A549 (cell line): ENCODE results near the gene KRAS. TPM values are rescaled to one million over a fixed set of nuclear protein-coding genes. Genes with fewer than 3 reads are reported as not detected.
A peak's percentile ranks its signal among the peaks of the same experiment; 100 is the strongest.

ENCODE experiments used
- ATAC-seq, 2 experiments: fragments of 200-7000 bp in 1 of 2; fragments of >200 bp in 1 of 2; cut with Nextera tagmentation in 1 of 2; cut with Tn5 transposase in 1 of 2; 3 replicates each; pipeline versions ENCODE4 v1.8.0 to v1.9.1; 2018 to 2020; ENCODE audit warnings: mild to moderate bottlenecking in 1 of 2, moderate library complexity in 1 of 2
- CTCF ChIA-PET: fragments of 300-600 bp; sonication (Branson Sonifier 250); formaldehyde crosslinking; extraction: SDS; loops from one replicate; lab custom pipeline; 2021; ENCODE audit warnings: antibody characterized with exemption, inconsistent platforms; lab: Yijun Ruan, JAX
- POLR2A ChIA-PET: fragments of 350-600 bp; formaldehyde crosslinking; extraction: SDS; loops from one replicate; lab custom pipeline; 2021; ENCODE audit warnings: antibody characterized with exemption, inconsistent platforms; lab: Yijun Ruan, JAX
- DNase-seq, 2 experiments: peaks; one replicate each; pipeline versions ENCODE4 v3.0.0 to v3.0.0-alpha.2; 2011 to 2016; ENCODE audit warnings: low read depth in 1 of 2, low spot score in 1 of 2
- FAIRE-seq: peaks from 2 replicates; lab custom pipeline; 2011; peaks lifted over from hg19 to GRCh38; lab: Jason Lieb, UNC
- H3K27ac ChIP-seq, 2 experiments: fragments of >200 bp; sonication (Bioruptor Twin); formaldehyde crosslinking; 3 replicates each; pipeline ENCODE4 v1.5.1; 2016 to 2017
- H3K4me1 ChIP-seq: fragments of >200 bp; sonication (Bioruptor Twin); formaldehyde crosslinking; 3 replicates; pipeline ENCODE4 v1.6.1; 2016
- H3K4me2 ChIP-seq: fragments of >200 bp; sonication (Bioruptor Twin); formaldehyde crosslinking; 3 replicates; pipeline ENCODE4 v1.6.1; 2016
- H3K4me3 ChIP-seq: fragments of >200 bp; sonication (Bioruptor Twin); formaldehyde crosslinking; 3 replicates; pipeline ENCODE4 v1.5.1; 2016
- H3K9me3 ChIP-seq: fragments of >200 bp; sonication (Bioruptor Twin); formaldehyde crosslinking; 3 replicates; pipeline ENCODE4 v1.6.1; 2016
- CEBPB ChIP-seq, 2 experiments: fragments of >200 bp in 1 of 2; sonication (Bioruptor Twin) in 1 of 2; formaldehyde crosslinking in 1 of 2; IDR thresholded peaks; 2 replicates each; pipeline ENCODE4 v1.6.1; 2012 to 2016
- CHD2 ChIP-seq: fragments of 150-350 bp; IDR thresholded peaks from 2 replicates; pipeline ENCODE4 v1.6.1; 2014; ENCODE audit warnings: low read length; ENCODE audit not compliant: partially characterized antibody
- EHF ChIP-seq: fragments of 250-450 bp; sonication (Bioruptor Pico); IDR thresholded peaks from 2 replicates; pipeline ENCODE4 v1.5.0; 2020; ENCODE audit warnings: mild to moderate bottlenecking
- EP300 ChIP-seq, 2 experiments: fragments of >200 bp; sonication (Bioruptor Twin); formaldehyde crosslinking; IDR thresholded peaks; 2 replicates in 1 of 2; 3 replicates in 1 of 2; pipeline ENCODE4 v1.6.1; 2016 to 2017
- GATA3 ChIP-seq: IDR thresholded peaks from 2 replicates; pipeline ENCODE4 v1.6.1; 2012; ENCODE audit warnings: borderline replicate concordance
- JUN ChIP-seq, 2 experiments: fragments of >200 bp; sonication (Bioruptor Twin); formaldehyde crosslinking; IDR thresholded peaks; 2 replicates in 1 of 2; 3 replicates in 1 of 2; pipeline ENCODE4 v1.6.1; 2016 to 2017
- MAZ ChIP-seq: fragments of 150-350 bp; IDR thresholded peaks from 2 replicates; pipeline ENCODE4 v1.6.1; 2014; ENCODE audit warnings: antibody characterized with exemption, low read depth, low read length, borderline replicate concordance
- PHF8 ChIP-seq: fragments of 200-600 bp; sonication (generic); IDR thresholded peaks from 2 replicates; pipeline ENCODE4 v1.6.1; 2016; ENCODE audit warnings: low read depth, mild to moderate bottlenecking, antibody characterized with exemption, moderate library complexity, borderline replicate concordance
- POLR2A ChIP-seq: IDR thresholded peaks from 2 replicates; pipeline ENCODE4 v1.6.1; 2012; ENCODE audit warnings: mild to moderate bottlenecking, low read length
- RAD21 ChIP-seq, 2 experiments: fragments of >200 bp in 1 of 2; sonication (Bioruptor Twin) in 1 of 2; formaldehyde crosslinking in 1 of 2; IDR thresholded peaks in 1 of 2; conservative IDR thresholded peaks in 1 of 2; 2 replicates in 1 of 2; 3 replicates in 1 of 2; pipeline ENCODE4 v1.6.1; 2012 to 2018; ENCODE audit warnings: inconsistent platforms in 1 of 2
- SMC3 ChIP-seq: fragments of >200 bp; sonication (Bioruptor Twin); formaldehyde crosslinking; IDR thresholded peaks from 3 replicates; pipeline ENCODE4 v1.6.1; 2018; ENCODE audit warnings: inconsistent platforms
- SREBF2 ChIP-seq: fragments of 450-650 bp; IDR thresholded peaks from 2 replicates; pipeline ENCODE4 v1.6.1; 2014; ENCODE audit warnings: mild to moderate bottlenecking, moderate library complexity
- ZC3H11A ChIP-seq: fragments of 450-650 bp; IDR thresholded peaks from 2 replicates; pipeline ENCODE4 v1.6.1; 2014; ENCODE audit warnings: antibody characterized with exemption, mild to moderate bottlenecking
- WGBS: methylation state at CpG from one replicate; pipeline ENCODE4 v1.1.6; 2017; ENCODE audit errors: missing lambda C conversion rate; 5-methylcytosine and 5-hydroxymethylcytosine counted together
- polyA minus RNA-seq: library from RNA; depleted of rRNA, polyadenylated mRNA; stranded (reverse); fragments of >200 nt; gene quantifications from 2 replicates; pipeline ENCODE4 v1.2.3, GENCODE V29; 2011; rRNA and poly(A)+ RNA removed
- polyA plus RNA-seq, 4 experiments: library from polyadenylated mRNA; depleted of rRNA in 3 of 4; stranded (reverse); fragments of >200 nt; fragmentation: RNase III in 1 of 4; extraction: RNeasy Plus Mini Kit Qiagen cat#74134 plus additional on column Dnase treatment in 1 of 4; gene quantifications; 2 replicates in 3 of 4; 3 replicates in 1 of 4; pipeline ENCODE4 v1.2.3, GENCODE V29; 2011 to 2017
- TF ChIP-seq, protein P1 (sequence below): IDR thresholded peaks from 2 replicates; pipeline ENCODE4 v1.6.1; 2012
- TF ChIP-seq, protein P2 (sequence below): fragments of >200 bp; sonication (Bioruptor Twin); formaldehyde crosslinking; IDR thresholded peaks from 3 replicates; pipeline ENCODE4 v1.6.1; 2016
- TF ChIP-seq, protein P3 (sequence below): IDR thresholded peaks from 2 replicates; pipeline ENCODE4 v1.6.1; 2012; ENCODE audit warnings: low read depth, borderline replicate concordance
- TF ChIP-seq, protein P4 (sequence below): fragments of 450-650 bp; IDR thresholded peaks from 2 replicates; pipeline ENCODE4 v1.6.1; 2014; ENCODE audit warnings: antibody characterized with exemption
- TF ChIP-seq, protein P5 (sequence below): fragments of >200 bp; sonication (Bioruptor Twin); formaldehyde crosslinking; IDR thresholded peaks from 3 replicates; pipeline ENCODE4 v1.5.1; 2016

KRAS gene
- 29.2 and 38.4 TPM in 2 replicates for polyA plus RNA-seq (2011; rRNA removed)
- polyA plus RNA-seq (2012; cell fraction: cytosol; rRNA removed) = 7.3 and 8.8 TPM in 2 replicates
- polyA plus RNA-seq (2012; cell fraction: nucleus; rRNA removed) = 3.2 and 6.5 TPM in 2 replicates
- 16.4 to 17.4 TPM (median 16.5 TPM) in 3 replicates for polyA plus RNA-seq (2017; fragmentation: RNase III; extraction: RNeasy Plus Mini Kit Qiagen cat#74134 plus additional on column Dnase treatment)
- 11.8 and 13.9 TPM in 2 replicates for polyA minus RNA-seq

DNA sequence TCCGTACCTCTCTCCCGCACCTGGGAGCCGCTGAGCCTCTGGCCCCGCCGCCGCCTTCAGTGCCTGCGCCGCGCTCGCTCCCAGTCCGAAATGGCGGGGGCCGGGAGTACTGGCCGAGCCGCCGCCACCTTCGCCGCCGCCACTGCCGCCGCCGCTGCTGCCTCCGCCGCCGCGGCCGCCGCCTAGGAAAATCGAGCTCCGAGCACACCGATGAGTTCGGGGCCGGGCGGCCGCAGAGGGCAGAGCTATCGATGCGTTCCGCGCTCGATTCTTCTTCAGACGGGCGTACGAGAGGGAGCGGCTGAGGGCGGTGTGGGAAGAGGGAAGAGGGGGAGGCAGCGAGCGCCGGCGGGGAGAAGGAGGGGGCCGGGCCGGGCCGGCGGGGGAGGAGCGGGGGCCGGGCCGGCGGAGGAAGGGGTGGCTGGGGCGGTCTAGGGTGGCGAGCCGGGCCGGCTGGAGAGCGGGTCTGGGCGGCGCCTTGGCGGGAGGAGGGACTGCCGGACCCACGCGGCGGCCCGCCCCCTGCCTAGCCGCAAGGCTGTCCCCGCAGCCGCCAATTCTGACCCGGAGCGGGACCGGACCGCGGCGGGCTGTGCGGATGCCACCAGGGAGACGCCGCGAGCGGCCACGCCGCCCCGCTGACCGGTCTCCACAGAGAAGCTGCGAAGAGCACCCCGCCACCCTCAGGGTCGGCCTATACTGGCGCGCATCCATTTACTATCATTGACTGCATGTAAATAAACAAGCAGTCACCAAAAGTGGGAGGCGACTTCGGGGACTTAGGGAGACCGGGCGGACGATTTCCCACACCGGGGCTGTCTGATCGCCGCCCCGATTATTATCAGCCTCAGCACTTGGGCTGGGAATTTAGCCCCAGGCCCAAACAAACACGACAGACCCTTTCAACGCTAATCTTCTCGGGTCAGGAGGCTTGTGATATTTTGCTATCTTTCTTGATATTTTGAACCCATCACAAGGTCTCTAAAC lies at the start of gene KRAS:
Gene KRAS, minus strand, starts transcription at position 186 of the 987 bp plus-strand sequence.
- Histone ChIP-seq H3K9me3 (no peaks in the 10 kb centered on the region), H3K4me3 (peak within 1 kb of the TSS; percentile 91), H3K4me1 (peaks cover 11% of the 10 kb centered on the region), H3K4me2 (peak within 1 kb of the TSS; percentile 90), H3K27ac (peak within 1 kb of the TSS; percentile 93 to 99)
- no peak for FAIRE-seq
- TF ChIP-seq, protein P1, sequence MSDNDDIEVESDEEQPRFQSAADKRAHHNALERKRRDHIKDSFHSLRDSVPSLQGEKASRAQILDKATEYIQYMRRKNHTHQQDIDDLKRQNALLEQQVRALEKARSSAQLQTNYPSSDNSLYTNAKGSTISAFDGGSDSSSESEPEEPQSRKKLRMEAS = peak; percentile 37; the same call in 1 of the 2 replicates
- peak; percentile 50 for TF ChIP-seq POLR2A
- peak; percentile 18 to 63; a peak in 4 of 5 replicates for TF ChIP-seq JUN (IDR thresholded peaks at IDR 0.05)
- TF ChIP-seq PHF8 = peak; percentile 72; the same call in 1 of the 2 replicates
- peak in 1 of 2 experiments; percentile 13; a peak in 1 of 5 replicates for TF ChIP-seq EP300 (IDR thresholded peaks at IDR 0.05)
- TF ChIP-seq, protein P2, sequence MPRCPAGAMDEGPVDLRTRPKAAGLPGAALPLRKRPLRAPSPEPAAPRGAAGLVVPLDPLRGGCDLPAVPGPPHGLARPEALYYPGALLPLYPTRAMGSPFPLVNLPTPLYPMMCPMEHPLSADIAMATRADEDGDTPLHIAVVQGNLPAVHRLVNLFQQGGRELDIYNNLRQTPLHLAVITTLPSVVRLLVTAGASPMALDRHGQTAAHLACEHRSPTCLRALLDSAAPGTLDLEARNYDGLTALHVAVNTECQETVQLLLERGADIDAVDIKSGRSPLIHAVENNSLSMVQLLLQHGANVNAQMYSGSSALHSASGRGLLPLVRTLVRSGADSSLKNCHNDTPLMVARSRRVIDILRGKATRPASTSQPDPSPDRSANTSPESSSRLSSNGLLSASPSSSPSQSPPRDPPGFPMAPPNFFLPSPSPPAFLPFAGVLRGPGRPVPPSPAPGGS = 0 out of 3 replicates have a peak, but pooled peaks have one; percentile 26
- no peak for TF ChIP-seq CEBPB (IDR thresholded peaks at IDR 0.05)
- 0 out of 5 replicates have a peak, but pooled peaks of 1 of the 2 experiments have one; percentile 10 for TF ChIP-seq RAD21 (conservative IDR thresholded peaks at IDR 0.05 in 1 of 2, IDR thresholded peaks at IDR 0.05 in 1 of 2)
- TF ChIP-seq EHF (CRISPR knock-in tag) = no peak
- no peak for TF ChIP-seq ZC3H11A
- TF ChIP-seq GATA3 = 0 out of 2 replicates have a peak, but pooled peaks have one; percentile 23
- TF ChIP-seq, protein P3, sequence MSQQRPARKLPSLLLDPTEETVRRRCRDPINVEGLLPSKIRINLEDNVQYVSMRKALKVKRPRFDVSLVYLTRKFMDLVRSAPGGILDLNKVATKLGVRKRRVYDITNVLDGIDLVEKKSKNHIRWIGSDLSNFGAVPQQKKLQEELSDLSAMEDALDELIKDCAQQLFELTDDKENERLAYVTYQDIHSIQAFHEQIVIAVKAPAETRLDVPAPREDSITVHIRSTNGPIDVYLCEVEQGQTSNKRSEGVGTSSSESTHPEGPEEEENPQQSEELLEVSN = peak; percentile 53; the same call in 1 of the 2 replicates
- ChIA-PET CTCF (interaction anchor here (1.0 to 1.5 kb wide), 5 partner anchors 10 to 136 kb away, joined by 3 to 4 read pairs (median 3); no protein-coding TSS in a partner anchor), POLR2A (interaction anchor here (1.0 to 1.5 kb wide), 7 partner anchors 9 to 132 kb away, joined by 3 to 12 read pairs (median 5); no protein-coding TSS in a partner anchor)
- peak; percentile 93 to 97 for ATAC-seq
- under 1% methylated on average over 43 of the region's 105 CpGs for WGBS
- peak; percentile 79 to 97 for DNase-seq

DNA sequence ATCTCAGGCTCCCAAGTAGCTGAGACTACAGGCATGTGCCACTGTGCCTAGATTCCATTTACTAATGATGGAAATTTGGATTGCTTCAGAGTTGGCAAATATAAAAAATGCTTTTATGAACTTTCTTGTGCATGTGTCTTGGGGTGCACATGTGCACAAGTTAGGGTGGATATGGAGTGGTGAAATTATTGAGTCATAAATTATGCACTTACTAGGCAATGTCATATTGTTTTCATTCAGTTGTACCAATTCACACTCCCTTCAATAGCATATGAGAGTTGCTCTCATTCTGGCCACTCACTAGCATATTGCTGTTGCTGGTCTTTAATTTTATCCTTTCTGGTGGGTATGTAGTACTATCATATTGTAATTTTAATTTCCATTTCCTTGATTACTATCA lies 45.7 kb upstream of the KRAS start:
- no peak for DNase-seq
- ChIA-PET POLR2A (no interaction called here), CTCF (interaction anchor here (1.3 kb wide), 1 partner anchor 14 kb away, joined by 4 read pairs; no protein-coding TSS in a partner anchor)
- H3K4me3 ChIP-seq = no peak overlapping the region
- TF ChIP-seq, protein P4, sequence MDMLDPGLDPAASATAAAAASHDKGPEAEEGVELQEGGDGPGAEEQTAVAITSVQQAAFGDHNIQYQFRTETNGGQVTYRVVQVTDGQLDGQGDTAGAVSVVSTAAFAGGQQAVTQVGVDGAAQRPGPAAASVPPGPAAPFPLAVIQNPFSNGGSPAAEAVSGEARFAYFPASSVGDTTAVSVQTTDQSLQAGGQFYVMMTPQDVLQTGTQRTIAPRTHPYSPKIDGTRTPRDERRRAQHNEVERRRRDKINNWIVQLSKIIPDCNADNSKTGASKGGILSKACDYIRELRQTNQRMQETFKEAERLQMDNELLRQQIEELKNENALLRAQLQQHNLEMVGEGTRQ = no peak
- TF ChIP-seq SMC3 (no peak), SREBF2 (no peak), CHD2 (no peak), MAZ (no peak)
- TF ChIP-seq, protein P5, sequence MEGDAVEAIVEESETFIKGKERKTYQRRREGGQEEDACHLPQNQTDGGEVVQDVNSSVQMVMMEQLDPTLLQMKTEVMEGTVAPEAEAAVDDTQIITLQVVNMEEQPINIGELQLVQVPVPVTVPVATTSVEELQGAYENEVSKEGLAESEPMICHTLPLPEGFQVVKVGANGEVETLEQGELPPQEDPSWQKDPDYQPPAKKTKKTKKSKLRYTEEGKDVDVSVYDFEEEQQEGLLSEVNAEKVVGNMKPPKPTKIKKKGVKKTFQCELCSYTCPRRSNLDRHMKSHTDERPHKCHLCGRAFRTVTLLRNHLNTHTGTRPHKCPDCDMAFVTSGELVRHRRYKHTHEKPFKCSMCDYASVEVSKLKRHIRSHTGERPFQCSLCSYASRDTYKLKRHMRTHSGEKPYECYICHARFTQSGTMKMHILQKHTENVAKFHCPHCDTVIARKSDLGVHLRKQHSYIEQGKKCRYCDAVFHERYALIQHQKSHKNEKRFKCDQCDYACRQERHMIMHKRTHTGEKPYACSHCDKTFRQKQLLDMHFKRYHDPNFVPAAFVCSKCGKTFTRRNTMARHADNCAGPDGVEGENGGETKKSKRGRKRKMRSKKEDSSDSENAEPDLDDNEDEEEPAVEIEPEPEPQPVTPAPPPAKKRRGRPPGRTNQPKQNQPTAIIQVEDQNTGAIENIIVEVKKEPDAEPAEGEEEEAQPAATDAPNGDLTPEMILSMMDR = no peak
- TF ChIP-seq, all 56 proteins: peak for 0
- no peak overlapping the region for H3K27ac ChIP-seq
- H3K9me3 ChIP-seq = no peaks in the 10 kb centered on the region
- ATAC-seq (no peak), FAIRE-seq (no peak)
- no peaks in the 10 kb centered on the region for H3K4me1 ChIP-seq
- H3K4me2 ChIP-seq = no peak overlapping the region
